GM19023 (cell line): ENCODE measurements around the gene CDH23.

ENCODE experiments used
- ATAC-seq: cut with Tn5 transposase; IDR thresholded peaks from one replicate; pipeline ENCODE4 v1.9.1; 2021; ENCODE audit warnings: mild to moderate bottlenecking, moderate library complexity; ENCODE audit not compliant: unreplicated experiment

Gene CDH23

DNA sequence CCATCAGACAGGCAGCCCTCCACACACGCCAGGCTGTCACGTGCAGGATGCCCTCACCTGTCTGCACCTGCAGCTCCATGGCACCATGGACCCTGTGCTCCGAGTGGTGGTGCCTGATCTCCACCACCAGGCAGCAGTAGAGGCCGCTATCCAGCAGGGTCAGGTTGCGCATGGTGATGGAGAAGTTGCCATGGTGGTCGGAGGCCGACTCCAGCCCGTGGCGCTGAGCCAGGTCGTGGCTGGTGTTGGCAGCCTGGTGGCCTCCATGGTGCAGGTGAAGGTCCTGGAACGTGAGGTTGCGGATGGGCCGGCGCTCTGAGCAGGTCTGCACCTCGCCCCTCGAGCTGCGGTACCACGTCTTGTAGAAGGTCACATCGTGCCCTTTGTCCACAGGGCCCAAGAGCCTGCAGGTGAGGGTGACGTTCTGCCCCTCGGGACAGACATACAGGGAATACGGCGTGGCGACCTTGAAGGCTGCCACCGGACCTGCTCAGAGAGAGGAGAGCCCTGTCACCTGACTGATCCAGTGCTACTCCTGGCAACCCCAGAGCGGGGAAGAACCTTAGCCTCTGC, 364.9 kb downstream of the CDH23 start:
- ATAC-seq: no peak

DNA sequence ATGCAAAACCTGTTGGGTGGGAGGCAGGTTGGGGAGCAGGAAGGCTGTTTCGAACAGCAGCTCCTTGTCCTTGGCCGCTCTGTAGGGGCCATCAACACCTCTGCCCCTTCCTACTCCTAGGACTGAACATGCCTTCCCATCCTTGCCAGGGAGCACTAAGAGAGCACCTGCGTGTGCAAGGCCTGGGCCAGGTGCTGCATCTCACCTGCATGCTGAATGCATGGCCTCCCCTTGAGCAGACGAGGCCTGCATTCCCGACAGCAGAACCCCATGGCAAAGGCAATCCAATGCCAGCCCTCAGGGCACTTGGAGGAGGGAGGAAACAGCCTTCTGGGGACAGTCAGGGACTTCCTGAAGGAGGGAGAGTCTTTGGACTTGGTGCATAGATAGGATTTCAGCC, 365.6 kb downstream of the CDH23 start:
- no peak for ATAC-seq

DNA sequence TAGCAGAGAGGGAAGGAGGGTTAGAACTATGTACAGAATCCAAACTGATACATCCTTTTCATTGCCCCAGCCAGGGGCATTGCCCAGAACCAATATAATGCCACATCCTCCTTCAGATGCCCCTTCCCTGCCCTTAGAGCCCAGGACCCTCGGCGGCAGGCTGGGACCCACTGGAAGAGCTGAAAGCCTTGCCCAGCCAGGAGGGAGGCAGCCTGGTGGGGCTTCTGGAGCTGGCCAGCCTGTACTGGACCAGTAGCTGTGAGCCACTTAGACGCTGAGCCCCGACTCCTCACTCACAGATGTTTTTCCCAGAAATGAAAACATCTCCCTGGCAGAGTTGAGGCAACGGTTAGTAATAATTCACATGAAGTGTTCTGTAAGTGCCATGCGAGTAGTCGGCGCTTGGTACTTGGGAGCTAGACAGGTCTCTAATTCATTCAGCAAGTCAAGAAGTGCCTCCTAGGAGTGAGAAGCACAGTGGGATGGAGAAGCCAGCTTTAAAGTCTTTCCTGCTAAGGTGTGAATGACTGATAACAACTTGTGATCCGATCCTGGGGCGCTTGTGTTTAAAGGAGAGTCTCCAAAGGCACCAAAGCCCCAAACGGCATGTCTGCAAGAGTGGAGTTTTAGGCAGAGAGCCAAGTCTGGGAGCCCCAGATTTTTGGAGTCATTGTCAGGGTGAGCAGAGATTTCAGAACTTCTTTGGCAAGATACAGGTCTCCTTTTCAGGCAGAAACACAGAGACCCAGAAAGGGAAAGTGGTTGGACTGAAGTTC, 366.8 kb downstream of the CDH23 start:
- ATAC-seq: no peak

DNA sequence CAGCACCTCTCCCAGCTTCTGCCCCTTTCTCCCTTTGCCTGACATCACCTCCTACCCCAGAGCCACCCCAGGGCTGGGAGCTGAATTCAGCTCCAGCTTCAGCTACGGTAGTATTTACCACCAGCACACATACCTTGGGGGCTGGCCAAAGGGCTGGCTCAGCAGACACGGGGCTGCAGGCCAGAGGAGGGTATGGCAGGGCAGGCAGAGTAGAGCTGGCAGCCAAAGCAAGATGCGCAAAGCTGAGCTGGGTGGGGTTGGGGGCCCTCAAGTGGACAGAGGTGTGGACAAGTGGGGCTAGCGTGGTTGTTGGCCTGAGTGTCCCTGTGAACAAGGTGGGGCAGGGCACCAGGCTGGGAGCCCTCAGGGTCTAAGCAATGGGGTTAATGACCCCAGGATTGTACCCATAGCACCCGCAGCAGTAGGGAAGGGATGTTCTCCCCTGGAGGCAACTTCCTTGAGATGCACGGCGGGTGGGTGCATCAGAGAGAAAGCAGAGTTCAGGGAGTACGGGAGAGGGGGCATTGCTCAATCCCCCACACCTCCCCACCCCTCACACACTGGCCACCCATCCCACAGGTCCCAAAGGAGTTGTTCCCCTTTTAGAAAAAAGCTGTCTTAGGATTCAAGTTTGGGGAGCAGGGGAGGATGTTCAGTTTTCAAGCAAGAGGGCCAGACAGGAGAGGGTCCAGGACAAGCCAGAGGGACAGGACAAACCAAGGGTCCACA, 368.6 kb downstream of the CDH23 start:
- ATAC-seq: no peak

DNA sequence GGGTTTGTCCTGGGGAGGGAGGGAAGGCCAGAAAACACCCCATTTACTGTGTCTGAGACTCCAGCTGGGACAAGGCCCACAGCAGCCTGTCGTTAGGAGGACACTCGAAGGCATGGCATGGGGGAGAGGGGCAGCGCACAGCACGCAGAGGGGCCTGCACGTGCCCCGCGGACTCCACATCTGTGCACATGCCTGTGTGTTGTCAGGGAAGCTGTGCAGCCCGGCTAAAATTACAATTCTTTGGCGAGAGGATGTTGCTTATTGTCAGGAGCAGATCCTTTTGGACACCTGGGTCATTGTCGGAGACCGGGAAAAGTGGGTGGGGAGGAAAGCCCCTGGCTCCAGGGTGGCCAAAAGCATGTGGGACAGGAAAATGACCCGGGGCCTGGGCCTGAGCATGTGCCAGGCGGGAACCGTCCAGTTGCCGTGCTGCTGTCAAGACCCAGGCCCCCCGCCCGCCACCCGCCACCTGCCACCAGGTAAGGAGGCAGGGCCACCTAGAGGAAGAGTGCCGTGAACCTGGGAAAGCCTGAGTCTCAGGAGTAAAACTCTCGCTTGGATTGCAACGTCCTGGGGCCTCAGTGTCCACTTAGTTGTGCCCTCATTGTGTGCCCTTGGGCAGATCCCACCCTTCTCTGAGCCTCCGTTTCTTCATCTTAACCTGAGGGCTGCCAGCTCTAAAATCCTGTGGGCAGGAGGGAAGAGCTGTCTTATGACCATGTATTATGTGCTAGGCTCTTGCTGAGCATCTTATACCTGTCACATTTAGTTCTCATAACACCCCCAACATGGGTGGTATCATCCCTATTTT, 369.4 kb downstream of the CDH23 start:
- no peak for ATAC-seq

DNA sequence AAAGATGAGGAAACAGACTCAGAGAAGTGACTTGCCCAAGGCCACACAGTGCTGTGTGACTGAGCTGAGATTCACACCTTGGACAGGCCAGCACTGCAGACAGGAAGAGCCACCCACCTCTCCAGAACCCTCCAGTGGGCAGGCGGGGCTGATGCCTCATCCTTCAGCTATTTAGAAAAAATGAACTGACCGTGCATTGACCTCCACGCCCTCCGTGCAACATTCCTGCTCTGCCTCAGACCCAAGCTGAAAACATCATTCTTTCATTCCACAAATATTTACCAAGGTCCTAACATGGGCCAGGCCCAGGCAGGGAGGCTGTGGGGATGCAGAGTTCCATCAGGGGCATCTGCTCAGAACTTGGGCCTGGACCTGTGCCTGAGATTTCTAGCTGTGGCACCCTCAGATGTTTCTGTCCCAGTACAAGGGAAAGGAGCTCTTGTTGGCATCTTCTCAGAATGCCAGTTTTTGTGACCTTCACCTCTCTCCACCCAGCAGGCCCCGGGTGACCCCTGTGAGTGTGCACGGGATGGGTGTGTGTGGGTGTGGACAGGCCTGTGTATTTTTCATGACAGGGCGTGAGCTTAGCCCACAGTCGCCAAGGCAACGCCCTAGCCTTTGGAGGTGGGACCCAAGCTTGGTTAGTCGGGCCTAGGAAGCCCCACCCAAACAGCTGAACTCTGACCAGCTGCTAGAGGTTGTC, 370.1 kb downstream of the CDH23 start:
- no peak for ATAC-seq

DNA sequence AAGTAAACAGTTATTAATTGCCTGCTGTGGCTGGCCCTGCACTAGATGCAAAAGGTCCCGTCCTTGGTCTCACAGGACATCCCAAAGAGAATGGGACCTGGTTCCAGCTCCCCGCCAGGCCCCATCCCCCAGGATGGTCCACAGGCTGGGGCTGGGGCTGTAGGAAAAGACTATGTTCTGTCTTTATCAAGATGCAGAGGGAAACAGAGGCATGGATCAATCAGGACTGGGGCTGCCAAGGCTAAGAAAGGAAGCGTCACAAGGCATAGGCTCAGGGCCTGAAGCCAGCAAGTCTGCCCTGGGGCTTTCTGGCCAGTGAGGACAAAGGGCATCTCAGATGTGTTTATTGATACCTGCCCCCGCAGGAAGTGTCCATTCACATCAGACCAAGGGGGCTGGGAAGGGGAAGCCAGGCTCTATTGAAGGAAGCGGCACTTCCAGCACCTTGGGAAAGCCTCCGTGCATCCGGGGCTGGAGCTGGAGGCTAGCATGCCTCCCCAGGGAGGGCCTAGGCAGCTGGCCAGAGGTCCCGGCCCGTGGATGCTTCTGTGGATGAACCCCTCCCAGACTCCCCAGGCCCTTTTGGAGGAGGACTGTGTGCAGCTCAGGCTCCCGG, 370.8 kb downstream of the CDH23 start:
- ATAC-seq: no peak

DNA sequence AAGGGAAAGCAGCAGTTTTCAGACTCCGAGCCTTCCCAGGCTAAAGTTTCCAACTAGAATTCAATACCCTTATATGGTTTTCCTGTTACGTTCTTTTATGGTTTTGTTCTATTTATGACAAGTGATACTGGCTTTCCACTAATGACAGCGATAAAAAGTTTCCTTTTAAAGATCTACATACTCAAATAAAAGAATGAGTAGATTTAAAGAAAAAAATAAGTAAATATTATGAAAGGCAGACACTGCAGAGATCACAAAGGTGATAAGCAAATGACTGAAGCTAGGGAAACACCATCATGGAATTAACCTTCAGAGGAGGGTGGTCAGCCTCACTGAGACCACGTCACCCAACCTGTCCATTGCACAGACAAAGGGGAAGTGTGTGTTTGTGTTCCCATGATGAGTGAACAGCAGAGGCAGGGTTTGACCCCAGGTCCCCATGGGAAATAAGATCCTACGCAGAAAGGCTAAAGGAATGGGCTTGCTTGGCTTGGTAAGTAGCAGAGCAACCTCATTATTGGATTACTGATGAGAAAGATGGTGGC, 372.6 kb downstream of the CDH23 start:
- no peak for ATAC-seq

DNA sequence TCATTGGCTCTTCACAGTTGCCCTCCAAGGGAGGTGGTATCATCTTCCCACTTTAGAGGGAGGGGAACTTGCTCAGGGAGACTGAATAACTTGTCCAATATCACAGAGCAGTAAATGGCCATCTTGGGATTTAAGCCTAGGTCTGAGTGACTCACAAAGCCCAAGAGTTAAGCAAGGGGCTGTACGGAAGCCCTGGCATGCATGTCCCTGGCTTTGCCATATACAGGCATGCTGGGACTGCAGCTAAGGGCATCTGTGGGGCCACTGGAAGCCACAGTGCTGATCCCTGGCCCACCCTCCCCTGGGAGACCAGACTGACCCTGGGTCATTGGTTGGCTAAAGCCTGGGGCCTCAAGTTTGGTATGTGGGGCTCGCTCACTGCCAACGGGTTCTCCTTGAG, 373.5 kb downstream of the CDH23 start:
- no peak for ATAC-seq

DNA sequence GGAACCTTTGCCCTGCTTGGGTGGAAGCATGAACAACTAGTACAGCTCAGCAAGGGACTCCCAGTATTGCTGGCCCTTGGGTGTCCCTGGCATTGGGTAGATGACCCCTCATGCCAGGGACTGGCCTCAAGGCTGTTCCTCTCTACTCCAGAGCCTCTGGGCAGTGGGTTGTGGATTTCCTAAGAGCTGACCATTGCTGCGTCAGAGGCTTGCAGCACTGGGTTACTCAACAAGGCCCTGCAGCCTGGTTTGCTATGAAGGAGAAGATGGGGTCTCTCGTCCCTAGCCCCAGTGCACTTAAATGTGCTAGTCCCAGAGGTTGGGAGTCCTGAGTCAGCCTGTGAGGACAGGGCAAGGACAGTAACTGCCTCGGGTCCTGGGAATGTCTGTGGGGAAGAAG, 374.1 kb downstream of the CDH23 start:
- ATAC-seq: no peak

DNA sequence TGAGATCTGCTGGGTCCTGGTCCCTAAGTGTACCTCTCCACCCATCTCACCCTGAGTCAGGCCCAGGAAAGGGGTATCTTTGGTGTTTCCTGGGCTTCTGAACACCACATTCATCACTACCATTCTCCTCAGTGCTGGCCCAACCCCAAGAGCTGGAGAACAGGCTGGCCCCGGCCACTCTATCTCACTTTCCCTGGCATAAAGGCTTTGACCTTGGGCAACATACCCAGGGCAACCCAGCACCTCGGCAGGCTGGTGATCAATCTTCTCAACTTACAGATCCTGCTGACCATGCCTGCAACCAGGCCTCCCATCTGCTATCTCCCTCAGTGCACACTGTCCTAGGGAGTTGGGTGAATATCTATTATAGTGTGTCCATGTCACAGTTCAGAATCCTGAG, 374.5 kb downstream of the CDH23 start:
- ATAC-seq: no peak

DNA sequence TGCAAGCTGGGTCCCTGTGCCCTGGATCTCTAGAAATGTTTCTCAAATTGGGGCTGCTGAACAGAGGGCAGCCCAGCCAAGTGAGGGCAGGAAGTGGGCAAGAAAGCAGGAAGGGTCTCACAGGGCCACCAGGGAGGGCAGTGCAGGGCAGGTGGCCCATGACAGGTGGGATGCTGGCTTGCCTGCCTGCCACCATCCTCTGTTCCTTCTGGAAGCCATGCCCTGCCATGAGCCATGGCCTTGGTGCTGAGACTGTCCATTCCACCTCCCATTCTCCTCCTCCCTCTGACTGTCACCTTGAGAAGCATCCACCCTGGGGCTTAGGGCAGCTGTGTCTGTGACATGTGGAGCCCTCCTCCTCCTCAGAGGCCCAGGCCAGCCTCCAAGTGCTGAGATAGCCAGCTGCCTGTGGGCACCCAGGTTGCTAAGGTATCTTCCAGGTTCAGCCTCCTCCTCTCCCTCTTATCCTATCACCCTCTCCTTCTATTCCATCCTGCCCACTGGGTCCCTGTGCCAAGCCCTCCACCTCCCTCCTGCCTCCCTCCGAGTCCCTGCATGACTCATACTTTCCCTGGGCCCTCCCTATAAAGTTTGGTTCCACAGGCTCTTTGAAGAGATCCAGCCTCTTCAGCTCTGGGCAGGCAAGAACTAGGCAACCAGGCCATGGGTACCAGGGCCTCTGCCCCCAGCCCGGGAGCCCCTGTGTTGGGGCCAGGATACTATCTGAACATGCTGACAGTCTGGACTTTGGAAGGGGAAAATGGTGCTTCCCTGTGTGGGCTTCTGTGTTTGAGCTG, 375.3 kb downstream of the CDH23 start:
- ATAC-seq: no peak

DNA sequence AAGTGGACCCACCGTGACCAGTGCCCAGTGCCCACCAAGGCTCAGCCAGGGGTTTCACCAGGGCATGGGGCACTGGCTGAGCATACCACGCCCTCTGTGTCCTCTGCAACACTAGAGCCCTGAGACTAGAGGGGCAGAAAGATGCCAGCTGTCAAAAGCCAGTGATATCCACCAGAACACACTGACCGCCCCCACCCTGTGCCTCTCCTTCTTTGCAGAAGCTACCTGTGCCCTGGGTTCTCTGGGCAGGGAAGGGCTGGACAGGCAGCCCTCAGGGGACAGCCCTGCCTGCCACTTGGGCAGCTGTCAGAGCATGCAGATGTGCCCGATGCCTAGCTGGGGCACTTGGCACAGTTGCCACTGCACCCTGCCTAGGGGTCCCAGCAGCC, 376.1 kb downstream of the CDH23 start:
- peak; percentile 17 for ATAC-seq

DNA sequence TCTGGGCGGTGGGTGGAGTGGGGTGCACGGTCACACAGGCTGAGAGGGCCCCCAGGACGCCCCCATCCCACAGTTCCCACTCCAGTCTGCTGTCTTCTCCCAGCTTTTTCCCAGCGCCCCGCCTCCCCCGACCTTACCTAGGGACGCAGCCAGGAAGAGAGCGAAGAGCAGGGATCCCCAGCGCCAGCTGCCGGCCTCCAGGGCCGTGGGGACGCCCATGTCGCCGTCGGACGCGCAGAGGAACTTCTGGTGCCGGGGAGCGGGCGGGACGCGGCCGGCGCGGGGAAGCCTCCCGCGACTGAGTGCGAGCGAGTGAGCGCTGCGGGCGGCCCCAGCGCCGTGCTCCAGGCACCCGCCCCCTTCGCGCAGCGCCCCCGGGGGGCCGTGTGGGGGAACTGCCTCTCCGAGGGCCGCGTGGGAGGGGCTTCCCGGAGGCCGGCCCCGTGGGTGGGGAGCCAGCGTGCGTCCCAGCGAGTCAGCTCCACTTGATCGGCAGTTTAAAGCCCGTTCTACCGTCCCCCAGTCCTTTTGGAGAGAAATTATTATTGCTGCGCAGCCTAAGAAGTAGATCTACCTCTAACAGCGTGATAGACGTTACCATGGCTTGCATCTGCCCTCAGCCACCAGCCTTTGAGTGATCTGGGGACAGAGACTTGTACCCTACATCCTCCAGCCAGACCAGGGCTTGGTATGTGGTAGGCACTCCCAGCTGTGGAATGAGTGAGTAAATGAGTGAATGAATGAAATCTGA, 376.7 kb downstream of the CDH23 start, which contains the start of gene VSIR:
Gene VSIR, minus strand, starts transcription at position 300 of the 751 bp plus-strand sequence. Its CDS starts 81 bp downstream, at position 219.
- ATAC-seq: peak; percentile 56

DNA sequence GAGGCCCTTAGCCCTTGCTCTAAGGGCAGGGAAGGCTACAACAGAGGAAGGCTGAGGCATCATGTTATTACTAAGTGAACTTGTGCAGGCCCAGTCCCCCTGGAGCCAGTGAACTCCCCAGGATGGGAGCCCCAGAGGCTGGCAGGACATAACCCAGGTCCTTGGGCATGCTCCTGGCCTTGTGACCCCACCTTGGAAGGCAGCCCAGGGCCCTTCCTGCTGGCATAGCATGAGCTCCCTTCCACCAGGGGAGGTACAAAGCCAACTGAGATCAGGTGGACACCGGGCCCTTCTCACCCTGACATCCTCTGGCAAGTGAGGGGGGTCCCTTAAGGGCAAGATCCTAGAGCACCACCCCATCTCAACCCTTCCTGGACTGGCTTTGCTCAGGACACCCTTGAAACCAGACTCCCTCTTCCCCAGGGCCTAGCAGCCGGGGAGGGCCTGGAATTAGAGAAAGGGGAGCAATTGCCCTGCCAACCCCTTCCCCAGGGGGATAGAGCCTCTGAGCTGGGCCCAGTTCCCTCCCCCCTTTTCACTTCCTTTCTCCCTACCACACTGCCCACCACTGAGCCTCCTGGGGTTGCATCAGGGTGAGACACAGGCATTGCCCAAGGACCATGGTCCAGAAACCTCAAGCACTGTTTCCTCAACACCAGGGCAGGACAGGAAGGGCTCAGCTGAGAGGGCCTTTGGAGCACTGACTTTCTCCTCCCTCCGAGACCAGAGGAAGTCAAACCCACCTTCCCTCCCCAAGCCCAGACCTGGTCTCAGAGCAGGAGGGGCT, 378.4 kb downstream of the CDH23 start:
- ATAC-seq: no peak

DNA sequence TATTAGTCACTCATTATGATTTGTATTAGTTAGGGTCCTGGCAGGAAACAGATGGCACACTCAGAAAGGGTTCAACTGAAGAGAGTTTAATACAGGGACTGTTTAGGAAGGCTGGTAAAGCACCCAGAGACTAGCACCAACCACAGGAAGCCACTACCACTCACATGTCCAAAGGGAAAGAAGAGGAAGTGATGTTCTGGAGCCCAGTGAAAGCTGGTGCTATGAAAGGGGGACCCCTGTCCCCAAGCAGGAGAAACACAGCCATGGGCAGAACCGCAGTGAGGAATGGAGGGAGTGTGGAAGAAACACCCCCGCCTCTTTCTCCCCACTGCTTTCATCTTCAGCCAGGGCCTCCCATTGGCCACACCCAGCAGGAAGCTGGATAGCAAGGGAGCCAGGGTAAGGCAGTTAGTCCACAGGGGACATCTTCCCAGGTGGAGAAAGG, 379.8 kb downstream of the CDH23 start:
- no peak for ATAC-seq

DNA sequence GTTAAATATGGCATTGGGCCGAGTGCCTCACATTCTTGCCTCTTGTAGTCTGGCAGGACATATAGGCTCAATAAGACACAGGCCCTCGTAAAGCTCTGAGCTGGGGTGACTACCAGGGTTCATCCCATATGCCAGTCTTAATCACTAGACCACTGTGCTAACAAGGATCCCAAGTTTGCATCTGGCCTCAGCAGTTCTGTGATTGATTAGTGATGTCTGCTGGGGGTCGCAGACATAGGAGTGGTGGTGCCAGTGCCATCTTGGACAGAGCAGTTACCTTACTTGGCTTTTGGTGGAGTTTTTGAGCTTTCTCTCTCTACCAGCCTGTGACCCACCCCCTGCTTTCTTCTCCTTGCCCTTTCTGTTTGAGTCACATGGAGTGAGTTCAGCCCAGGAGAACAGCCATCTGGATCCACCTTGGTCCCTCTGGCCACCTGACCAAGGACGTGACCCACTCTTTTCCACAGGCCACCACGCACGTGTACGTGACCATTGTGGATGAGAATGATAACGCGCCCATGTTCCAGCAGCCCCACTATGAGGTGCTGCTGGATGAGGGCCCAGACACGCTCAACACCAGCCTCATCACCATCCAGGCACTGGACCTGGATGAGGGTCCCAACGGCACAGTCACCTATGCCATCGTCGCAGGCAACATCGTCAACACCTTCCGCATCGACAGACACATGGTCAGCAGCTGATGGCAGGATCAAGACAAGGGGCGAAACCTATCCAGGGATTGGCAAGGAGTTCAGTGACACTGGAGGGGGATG, 380.7 kb downstream of the CDH23 start:
- no peak for ATAC-seq
